ENCODE data around the gene PCDHA1.

DNA sequence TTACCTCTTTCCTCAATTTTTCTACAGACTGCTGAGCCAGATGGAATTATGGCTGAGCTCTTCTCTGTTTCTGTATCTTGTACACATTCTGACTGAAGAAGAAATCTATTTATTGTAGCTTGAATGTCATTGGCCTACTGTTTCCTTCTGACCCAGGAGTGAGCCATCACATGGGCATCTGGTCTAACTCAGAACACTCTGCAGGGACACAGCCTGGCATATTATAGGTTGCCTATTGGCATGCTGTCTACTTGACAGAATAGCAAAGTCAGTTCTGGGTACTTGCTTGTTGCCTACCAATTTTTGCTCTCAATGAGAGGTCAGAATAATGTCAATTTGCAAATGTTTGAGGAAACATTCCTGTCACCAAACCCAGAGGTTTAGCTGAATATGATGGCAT lies 187.6 kb downstream of the PCDHA1 start:
- TF ChIP-seq, protein P1, sequence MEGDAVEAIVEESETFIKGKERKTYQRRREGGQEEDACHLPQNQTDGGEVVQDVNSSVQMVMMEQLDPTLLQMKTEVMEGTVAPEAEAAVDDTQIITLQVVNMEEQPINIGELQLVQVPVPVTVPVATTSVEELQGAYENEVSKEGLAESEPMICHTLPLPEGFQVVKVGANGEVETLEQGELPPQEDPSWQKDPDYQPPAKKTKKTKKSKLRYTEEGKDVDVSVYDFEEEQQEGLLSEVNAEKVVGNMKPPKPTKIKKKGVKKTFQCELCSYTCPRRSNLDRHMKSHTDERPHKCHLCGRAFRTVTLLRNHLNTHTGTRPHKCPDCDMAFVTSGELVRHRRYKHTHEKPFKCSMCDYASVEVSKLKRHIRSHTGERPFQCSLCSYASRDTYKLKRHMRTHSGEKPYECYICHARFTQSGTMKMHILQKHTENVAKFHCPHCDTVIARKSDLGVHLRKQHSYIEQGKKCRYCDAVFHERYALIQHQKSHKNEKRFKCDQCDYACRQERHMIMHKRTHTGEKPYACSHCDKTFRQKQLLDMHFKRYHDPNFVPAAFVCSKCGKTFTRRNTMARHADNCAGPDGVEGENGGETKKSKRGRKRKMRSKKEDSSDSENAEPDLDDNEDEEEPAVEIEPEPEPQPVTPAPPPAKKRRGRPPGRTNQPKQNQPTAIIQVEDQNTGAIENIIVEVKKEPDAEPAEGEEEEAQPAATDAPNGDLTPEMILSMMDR (conservative IDR thresholded peaks at IDR 0.05; ENCODE audit: low read depth, low read length): no peak
- TF ChIP-seq EZH2 (IDR thresholded peaks at IDR 0.05; ENCODE audit: borderline replicate concordance, low read depth, low read length, poor library complexity, severe bottlenecking): no peak

All from A673 (cell line).